NCI-H524 treated with DMSO at 0.1 percent for 48 hours (cell line): ENCODE results near the gene GARIN5A.
"Not testable (repeated sequence)": the region's sequence is repeated elsewhere in the genome, so short reads cannot be mapped to it uniquely, and the experiment has no call there.

ENCODE experiments used
- DNase-seq: peaks from one replicate; lab custom pipeline; 2025; lab: John Stamatoyannopoulos, UW

Gene GARIN5A

GRCh38 chr19:50465000-50465399 lies 11.6 kb downstream of the GARIN5A start:
- DNase-seq, result no peak

GRCh38 chr19:50464348-50464747 lies 12.3 kb downstream of the GARIN5A start:
- no peak for DNase-seq

GRCh38 chr19:50462970-50463369 lies 13.7 kb downstream of the GARIN5A start:
- no peak for DNase-seq

- no peak for DNase-seq
Measured at GRCh38 chr19:50461066-50461875, 15.4 kb downstream of the GARIN5A start.

- no peak for DNase-seq
Measured at GRCh38 chr19:50460161-50460765, 16.4 kb downstream of the GARIN5A start.

- no peak for DNase-seq
Measured at GRCh38 chr19:50459638-50460037, 17.0 kb downstream of the GARIN5A start.

GRCh38 chr19:50459067-50459456 lies 17.6 kb downstream of the GARIN5A start:
- DNase-seq, result no peak

- DNase-seq, result no peak
Measured at GRCh38 chr19:50458396-50459066, 18.1 kb downstream of the GARIN5A start.

- DNase-seq, result no peak
Measured at GRCh38 chr19:50457300-50457699, 19.3 kb downstream of the GARIN5A start.

- no peak for DNase-seq
Measured at GRCh38 chr19:50455992-50456391, 20.7 kb downstream of the GARIN5A start.

GRCh38 chr19:50453243-50453642 lies 23.4 kb downstream of the GARIN5A start:
- DNase-seq, result no peak

- no peak for DNase-seq
Measured at GRCh38 chr19:50451223-50451534, 25.5 kb downstream of the GARIN5A start.

GRCh38 chr19:50450369-50451222 lies 26.1 kb downstream of the GARIN5A start:
- DNase-seq, result no peak

- DNase-seq, result no peak
Measured at GRCh38 chr19:50449236-50449899, 27.3 kb downstream of the GARIN5A start.

- DNase-seq, result no peak
Measured at GRCh38 chr19:50447750-50448149, 28.9 kb downstream of the GARIN5A start.

- no peak for DNase-seq
Measured at GRCh38 chr19:50447053-50447452, 29.6 kb downstream of the GARIN5A start.

GRCh38 chr19:50444059-50444458 lies 32.6 kb downstream of the GARIN5A start:
- DNase-seq, result no peak

GRCh38 chr19:50439130-50439529 lies 37.5 kb downstream of the GARIN5A start:
- not testable (repeated sequence) for DNase-seq

- DNase-seq, result no peak
Measured at GRCh38 chr19:50437862-50438449, 38.7 kb downstream of the GARIN5A start.

- no peak for DNase-seq
Measured at GRCh38 chr19:50435627-50436026, 41.0 kb downstream of the GARIN5A start.

GRCh38 chr19:50435221-50435620 lies 41.4 kb downstream of the GARIN5A start:
- DNase-seq, result no peak
